ENCODE results near the gene FGD5.

DNA sequence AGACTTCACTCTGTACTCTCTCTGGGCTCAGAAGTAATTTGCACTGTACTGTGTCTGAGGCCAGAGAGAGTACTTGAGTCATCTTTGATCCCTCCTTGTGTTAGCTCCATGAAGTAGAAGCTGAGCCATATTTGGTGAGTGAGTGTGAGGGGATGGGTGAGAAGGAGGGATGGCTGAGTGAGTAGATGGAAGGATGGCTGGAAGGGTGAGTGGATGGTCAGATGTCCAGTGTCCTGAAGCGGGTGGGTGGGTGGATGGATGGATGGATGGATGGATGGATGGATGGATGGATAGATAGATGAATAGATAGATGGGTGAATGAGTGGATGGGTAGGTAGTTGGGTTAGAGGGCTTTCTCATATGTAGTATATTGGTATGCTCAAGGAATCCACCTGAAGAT lies 39.3 kb downstream of the FGD5 start:
- TF ChIP-seq CTCF (IDR thresholded peaks at IDR 0.05) = no peak
- no peak for TF ChIP-seq EZH2 (IDR thresholded peaks at IDR 0.05; ENCODE audit: borderline replicate concordance, insufficient read depth, low read depth, low read length, poor library complexity, severe bottlenecking)
